Sigmoid colon (tissue), 7 donors: ENCODE data around the gene PAIP2B. TPM values are rescaled to one million over a fixed set of nuclear protein-coding genes. Genes with fewer than 3 reads are reported as not detected.

Experiments used
- DNase-seq: peaks from one replicate; pipeline ENCODE4 v3.0.0-alpha.2; 2019
- H3K27ac ChIP-seq, 4 donors: fragments of 200-600 bp; sonication (generic); one replicate each; pipeline ENCODE4 v1.5.1; 2016 to 2019; ENCODE audit warnings: mild to moderate bottlenecking in 1 of 4
- H3K27me3 ChIP-seq, 3 donors: fragments of 200-600 bp; sonication (generic); one replicate each; pipeline ENCODE4 v1.5.1; 2019; ENCODE audit warnings: mild to moderate bottlenecking in 1 of 3
- H3K36me3 ChIP-seq, 4 donors: fragments of 200-600 bp; sonication (generic); one replicate each; pipeline ENCODE4 v1.5.1; 2016 to 2019
- H3K4me1 ChIP-seq, 4 donors: fragments of 200-600 bp; sonication (generic); one replicate each; pipeline ENCODE4 v1.5.1; 2017 to 2019
- H3K4me3 ChIP-seq, 4 donors: fragments of 200-600 bp; sonication (generic); one replicate each; pipeline ENCODE4 v1.5.1; 2017 to 2019; ENCODE audit warnings: mild to moderate bottlenecking in 2 of 4, moderate library complexity in 1 of 4
- H3K9me3 ChIP-seq, 4 donors: fragments of 200-600 bp in 3 of 4; sonication (generic) in 3 of 4; one replicate each; pipeline versions ENCODE4 v1.5.1 to v1.6.1; 2013 to 2019
- EP300 ChIP-seq, 4 donors: sonication (generic); formaldehyde crosslinking; IDR thresholded peaks; one replicate each; pipeline ENCODE4 v1.6.1; 2017; ENCODE audit warnings: antibody characterized with exemption in 4 of 4
- POLR2A ChIP-seq, 2 donors: fragments of 450-650 bp; IDR thresholded peaks; one replicate each; pipeline ENCODE4 v1.6.1; 2016; ENCODE audit warnings: antibody characterized with exemption in 2 of 2, mild to moderate bottlenecking in 2 of 2, moderate library complexity in 2 of 2
- POLR2AphosphoS5 ChIP-seq, 4 donors: sonication (generic); formaldehyde crosslinking; IDR thresholded peaks; one replicate each; pipeline ENCODE4 v1.6.1; 2017; ENCODE audit warnings: antibody characterized with exemption in 4 of 4
- WGBS, 2 donors: extraction: QIAGEN DNeasy Blood & Tissue Kit; methylation state at CpG; one replicate each; pipeline ENCODE4 v1.1.7; 2013; 5-methylcytosine and 5-hydroxymethylcytosine counted together
- intact Hi-C: fragments of 100-400 bp; cut with DNase I; formaldehyde crosslinking; loops from one replicate; pipeline ENCODE4 v1.15.1; 2023
- polyA plus RNA-seq, 3 donors: library from polyadenylated mRNA; stranded (reverse); fragments of 200-250 nt; gene quantifications; one replicate each; pipeline ENCODE4 v1.2.3, GENCODE V29; 2013
- total RNA-seq, 4 donors: library from RNA; depleted of rRNA; stranded (reverse); fragments of >200 nt; gene quantifications; one replicate each; pipeline ENCODE4 v1.1.0, GENCODE V29; 2016
- TF ChIP-seq, protein P1 (sequence below), 4 experiments: fragments of 450-650 bp in 3 of 4; fragments of 200-600 bp in 1 of 4; IDR thresholded peaks; one replicate each; pipeline ENCODE4 v1.5.1; 2016 to 2019; ENCODE audit warnings: antibody characterized with exemption in 4 of 4, mild to moderate bottlenecking in 3 of 4, moderate library complexity in 2 of 4
- donor health status: healthy with polysubstance abuse.
- donor health status: Bipolar disorder and iron deficiency.
- donor health status: healthy.

The PAIP2B gene
- total and polyA plus RNA-seq, 7 donors = 1.2 to 13.2 (median 8.0) TPM

- peak overlapping the region in 3 of 4 donors; percentile 65 to 77 (median 70) for H3K27ac ChIP-seq
- peaks cover 0 to 15% (median 11%) of the 10 kb centered on the region in 4 donors for H3K4me1 ChIP-seq
- H3K36me3 ChIP-seq = no peaks in the 10 kb centered on the region
- TF ChIP-seq POLR2AphosphoS5 (IDR thresholded peaks at IDR 0.05) = peak in 3 of 4 donors; percentile 21 to 46 (median 30)
- TF ChIP-seq, protein P1, sequence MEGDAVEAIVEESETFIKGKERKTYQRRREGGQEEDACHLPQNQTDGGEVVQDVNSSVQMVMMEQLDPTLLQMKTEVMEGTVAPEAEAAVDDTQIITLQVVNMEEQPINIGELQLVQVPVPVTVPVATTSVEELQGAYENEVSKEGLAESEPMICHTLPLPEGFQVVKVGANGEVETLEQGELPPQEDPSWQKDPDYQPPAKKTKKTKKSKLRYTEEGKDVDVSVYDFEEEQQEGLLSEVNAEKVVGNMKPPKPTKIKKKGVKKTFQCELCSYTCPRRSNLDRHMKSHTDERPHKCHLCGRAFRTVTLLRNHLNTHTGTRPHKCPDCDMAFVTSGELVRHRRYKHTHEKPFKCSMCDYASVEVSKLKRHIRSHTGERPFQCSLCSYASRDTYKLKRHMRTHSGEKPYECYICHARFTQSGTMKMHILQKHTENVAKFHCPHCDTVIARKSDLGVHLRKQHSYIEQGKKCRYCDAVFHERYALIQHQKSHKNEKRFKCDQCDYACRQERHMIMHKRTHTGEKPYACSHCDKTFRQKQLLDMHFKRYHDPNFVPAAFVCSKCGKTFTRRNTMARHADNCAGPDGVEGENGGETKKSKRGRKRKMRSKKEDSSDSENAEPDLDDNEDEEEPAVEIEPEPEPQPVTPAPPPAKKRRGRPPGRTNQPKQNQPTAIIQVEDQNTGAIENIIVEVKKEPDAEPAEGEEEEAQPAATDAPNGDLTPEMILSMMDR (IDR thresholded peaks at IDR 0.05) = no peak
- WGBS, 2 donors = 52 to 62% methylated on average over 6 of the region's 6 CpGs
- no peaks in the 10 kb centered on the region for H3K27me3 ChIP-seq
- intact Hi-C loops = no loop called here
- DNase-seq = peak; percentile 68
- no peaks in the 10 kb centered on the region for H3K9me3 ChIP-seq
- H3K4me3 ChIP-seq = peak overlapping the region; percentile 10 to 42 (median 32)
Measured at GRCh38 chr2:71156573-71156972, 70.3 kb downstream of the PAIP2B start.

DNA sequence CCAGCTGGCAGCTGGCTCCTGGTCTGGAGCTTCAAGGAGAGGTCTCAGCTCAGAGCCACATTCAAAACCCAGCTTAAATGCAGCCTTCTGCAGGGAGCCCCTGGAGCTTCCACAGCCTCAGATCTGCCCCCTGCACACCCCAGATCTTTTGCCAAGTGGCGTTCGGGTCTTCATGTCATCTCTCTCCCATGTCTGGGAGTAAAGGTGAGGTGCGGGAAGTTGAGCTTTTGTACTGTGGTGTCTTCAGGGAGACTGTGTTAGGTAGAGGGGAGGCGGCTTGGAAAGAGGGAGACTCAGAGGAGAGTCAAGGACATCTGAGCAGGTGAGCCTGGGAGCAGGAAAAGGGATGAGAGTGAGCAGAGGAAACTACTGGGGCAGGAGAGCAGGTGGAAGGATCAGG is 71.1 kb downstream of the PAIP2B start:
- H3K9me3 ChIP-seq = no peaks in the 10 kb centered on the region
- H3K36me3 ChIP-seq = no peaks in the 10 kb centered on the region
- WGBS, 2 donors = 85 to 91% methylated on average over 4 of the region's 4 CpGs
- TF ChIP-seq EP300 (IDR thresholded peaks at IDR 0.05) (no peak), POLR2AphosphoS5 (IDR thresholded peaks at IDR 0.05) (no peak), POLR2A (IDR thresholded peaks at IDR 0.05) (no peak)
- TF ChIP-seq, protein P1 (IDR thresholded peaks at IDR 0.05) = no peak
- no peaks in the 10 kb centered on the region for H3K27me3 ChIP-seq
- peaks cover 0 to 15% (median 12%) of the 10 kb centered on the region in 4 donors for H3K4me1 ChIP-seq
- no peak overlapping the region for H3K4me3 ChIP-seq
- DNase-seq = no peak
- intact Hi-C loops = no loop called here
- peak overlapping the region in 3 of 4 donors; percentile 65 to 77 (median 70) for H3K27ac ChIP-seq

GRCh38 chr2:71154798-71155197 is 72.1 kb downstream of the PAIP2B start:
- intact Hi-C loops = no loop called here
- Histone ChIP-seq H3K27ac (no peak overlapping the region), H3K9me3 (no peaks in the 10 kb centered on the region), H3K36me3 (peaks cover 0 to 10% (median 3%) of the 10 kb centered on the region in 4 donors), H3K4me1 (peaks cover 0 to 20% (median 13%) of the 10 kb centered on the region in 4 donors), H3K27me3 (no peaks in the 10 kb centered on the region), H3K4me3 (no peak overlapping the region)
- 30 to 55% methylated on average over 6 of the region's 6 CpGs for WGBS, 2 donors
- TF ChIP-seq EP300 (IDR thresholded peaks at IDR 0.05) = no peak
- TF ChIP-seq POLR2AphosphoS5 (IDR thresholded peaks at IDR 0.05) = no peak
- TF ChIP-seq, protein P1 (IDR thresholded peaks at IDR 0.05) = no peak
- no peak for TF ChIP-seq POLR2A (IDR thresholded peaks at IDR 0.05)
- no peak for DNase-seq

DNA sequence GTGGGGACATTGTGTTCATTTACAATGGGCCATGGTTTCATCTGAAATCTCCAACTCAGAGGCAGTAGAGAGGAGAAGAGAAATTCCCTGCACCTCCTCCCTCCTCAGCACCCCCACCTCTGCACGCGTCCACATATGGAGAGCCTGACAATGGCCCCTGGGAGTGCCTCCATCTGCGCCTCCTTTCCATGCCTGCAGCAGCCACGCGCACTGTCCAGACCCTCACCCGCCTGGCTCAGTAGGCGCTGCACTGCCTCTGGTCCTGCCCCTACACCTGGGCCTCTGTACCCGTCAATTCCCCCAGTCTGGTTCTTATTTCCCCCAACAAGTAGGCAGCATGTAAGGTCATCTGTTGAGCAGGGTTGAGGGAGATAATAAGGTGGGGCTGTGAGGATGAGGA is 72.6 kb downstream of the PAIP2B start:
- DNase-seq = no peak
- H3K9me3 ChIP-seq = no peaks in the 10 kb centered on the region
- intact Hi-C loops = no loop called here
- H3K4me1 ChIP-seq = peaks cover 0 to 20% (median 13%) of the 10 kb centered on the region in 4 donors
- 83 to 86% methylated on average over 8 of the region's 8 CpGs for WGBS, 2 donors
- TF ChIP-seq EP300 (IDR thresholded peaks at IDR 0.05) = no peak
- TF ChIP-seq, protein P1 (IDR thresholded peaks at IDR 0.05) = no peak
- no peak for TF ChIP-seq POLR2AphosphoS5 (IDR thresholded peaks at IDR 0.05)
- no peak for TF ChIP-seq POLR2A (IDR thresholded peaks at IDR 0.05)
- no peak overlapping the region for H3K27ac ChIP-seq
- no peaks in the 10 kb centered on the region for H3K27me3 ChIP-seq
- H3K4me3 ChIP-seq = no peak overlapping the region
- peaks cover 1 to 16% (median 8%) of the 10 kb centered on the region in 4 donors for H3K36me3 ChIP-seq
